Epithelial cell of prostate (primary cell): ENCODE results near the gene RAPGEF4.
"Not testable (repeated sequence)": the region's sequence is repeated elsewhere in the genome, so short reads cannot be mapped to it uniquely, and the experiment has no call there.

Source experiments
- DNase-seq: peaks from one replicate; pipeline ENCODE4 v3.0.0-alpha.2; 2011; ENCODE audit warnings: low read depth, low spot score
- H3K27ac ChIP-seq: fragments of 450-650 bp; 2 replicates; pipeline ENCODE4 v1.5.1; 2017; ENCODE audit warnings: mild to moderate bottlenecking

The RAPGEF4 gene

DNA sequence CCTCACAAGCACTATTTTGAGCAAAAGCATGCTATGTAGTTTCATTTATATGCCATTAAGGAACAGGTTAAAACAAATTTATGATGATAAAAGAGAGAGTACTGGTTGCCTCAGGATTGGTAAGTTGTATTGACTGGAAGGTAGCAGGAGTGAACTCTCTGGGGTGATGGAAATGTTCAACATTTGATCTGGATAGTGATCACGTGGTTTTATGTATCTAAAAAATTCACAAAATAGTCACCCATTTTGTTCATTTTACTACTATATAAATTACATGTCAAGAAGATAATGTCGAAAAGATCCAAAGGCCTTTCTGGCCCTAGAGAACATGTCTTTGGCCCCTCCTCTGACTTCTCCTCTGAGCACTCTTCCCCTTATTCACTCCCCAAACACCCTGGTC lies 10.4 kb upstream of the RAPGEF4 start:
- H3K27ac ChIP-seq, result no peak overlapping the region

GRCh38 chr2:172725746-172726145 lies 9.9 kb upstream of the RAPGEF4 start:
- no peak overlapping the region for H3K27ac ChIP-seq
- no peak for DNase-seq

More for the DNA sequence above, 10.4 kb upstream of the RAPGEF4 start:
- DNase-seq, result no peak

GRCh38 chr2:172726172-172726735 lies 9.4 kb upstream of the RAPGEF4 start:
- no peak overlapping the region for H3K27ac ChIP-seq
- no peak for DNase-seq

DNA sequence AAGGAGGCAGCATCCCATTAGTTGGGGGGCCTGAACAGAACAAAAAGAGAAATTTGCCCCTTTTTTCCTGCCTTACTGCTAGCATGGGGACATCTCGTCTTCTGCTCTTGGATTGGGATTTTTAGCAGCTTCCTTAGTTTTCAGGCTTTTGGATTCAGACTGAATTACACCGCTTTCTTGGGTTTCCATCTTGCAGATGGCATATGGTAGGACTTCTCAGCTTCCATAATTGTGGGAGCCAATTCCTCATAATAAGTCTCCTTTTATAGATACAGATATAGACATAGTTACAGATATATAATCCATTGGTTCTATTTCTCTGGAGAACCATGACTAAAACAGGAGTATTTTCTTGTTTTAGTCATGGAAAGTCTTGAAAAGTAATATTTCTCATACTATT lies 5.2 kb upstream of the RAPGEF4 start:
- H3K27ac ChIP-seq, result no peak overlapping the region
- no peak for DNase-seq

DNA sequence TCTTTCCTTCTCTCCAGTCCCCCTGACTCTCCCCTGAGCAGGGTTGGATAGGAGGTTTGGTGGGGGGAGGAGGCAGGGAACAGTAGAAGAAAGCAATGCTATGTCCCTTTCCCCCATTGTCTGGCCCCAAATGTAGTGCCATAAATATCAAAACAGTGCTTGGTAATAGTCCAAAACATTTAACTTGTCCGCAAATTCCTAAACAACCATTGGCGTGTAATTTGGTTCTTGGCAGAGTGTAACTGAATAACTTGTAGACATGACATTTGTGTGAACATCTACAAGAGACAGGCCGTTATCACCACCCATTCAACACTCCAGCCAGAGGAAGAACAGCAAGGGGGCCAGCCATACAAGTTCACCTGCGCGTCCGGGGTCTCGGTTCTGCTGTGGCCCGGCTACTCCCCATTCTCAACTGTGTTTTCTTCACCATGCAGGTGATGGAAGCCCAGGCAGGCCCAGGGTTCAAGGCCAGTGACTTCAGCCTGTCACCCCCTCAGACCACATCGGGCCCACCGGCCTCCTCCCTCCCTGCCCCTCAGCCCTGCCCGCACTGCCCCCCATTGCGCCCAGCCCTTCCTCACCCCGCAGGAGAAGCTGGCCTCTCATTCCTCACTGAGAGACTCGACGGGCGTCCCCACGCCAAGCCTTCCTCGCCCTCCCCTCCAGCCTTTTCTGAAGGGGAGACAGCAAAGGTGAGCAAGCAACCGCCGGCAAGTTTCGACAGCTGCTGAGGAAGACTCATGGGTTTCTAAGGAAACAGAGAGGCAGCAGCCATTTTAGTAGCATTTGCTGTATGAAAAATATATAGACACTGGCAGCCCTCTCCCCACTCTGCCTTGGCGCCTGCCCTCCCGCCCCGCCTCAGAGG lies 699 bp upstream of the RAPGEF4 start:
- DNase-seq, result no peak
- H3K27ac ChIP-seq, result no peak overlapping the region

DNA sequence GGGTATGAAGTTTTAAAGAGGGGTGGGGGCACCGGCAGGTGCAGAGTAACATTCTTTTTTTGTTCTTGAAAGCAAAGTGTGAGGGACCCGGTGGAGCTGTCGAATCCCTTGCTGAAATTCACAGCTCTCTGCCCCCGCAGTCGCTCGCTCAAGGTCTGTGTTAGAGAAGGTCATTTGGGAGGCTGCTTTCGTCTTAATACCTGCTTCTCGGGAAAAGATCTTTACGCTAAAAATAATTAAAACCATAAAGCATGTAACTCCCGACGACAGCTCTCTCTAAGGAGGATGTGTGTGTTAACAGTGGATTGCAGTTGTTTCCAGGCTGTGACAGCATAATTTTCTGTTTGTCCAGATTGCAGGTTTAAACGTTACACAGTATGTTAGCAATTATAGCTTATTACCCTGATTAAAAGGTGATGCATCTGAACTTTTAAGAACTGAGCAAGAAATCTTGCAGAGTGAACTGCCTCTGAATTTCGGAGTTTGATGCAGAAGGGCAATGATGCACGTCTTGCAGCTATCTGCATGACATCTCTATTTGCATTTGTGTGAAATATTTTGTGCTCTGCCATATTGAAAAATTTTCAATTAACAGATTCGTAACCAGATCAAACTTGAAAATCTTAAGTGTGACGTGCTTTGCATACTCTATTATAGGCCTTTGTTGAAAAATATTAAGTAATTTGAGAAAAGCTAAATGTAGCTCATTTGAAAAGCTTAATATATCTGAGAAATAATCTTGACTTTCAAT lies 954 bp downstream of the RAPGEF4 start:
- H3K27ac ChIP-seq, result no peak overlapping the region

GRCh38 chr2:172739661-172740266 lies 4.1 kb downstream of the RAPGEF4 start:
- no peak overlapping the region for H3K27ac ChIP-seq
- DNase-seq, result no peak

More for the DNA sequence above, 954 bp downstream of the RAPGEF4 start:
- no peak for DNase-seq

GRCh38 chr2:172740856-172741255 lies 5.2 kb downstream of the RAPGEF4 start:
- no peak overlapping the region for H3K27ac ChIP-seq
- DNase-seq, result no peak

- DNase-seq, result no peak
Observed at GRCh38 chr2:172742931-172743540, 7.4 kb downstream of the RAPGEF4 start.

DNA sequence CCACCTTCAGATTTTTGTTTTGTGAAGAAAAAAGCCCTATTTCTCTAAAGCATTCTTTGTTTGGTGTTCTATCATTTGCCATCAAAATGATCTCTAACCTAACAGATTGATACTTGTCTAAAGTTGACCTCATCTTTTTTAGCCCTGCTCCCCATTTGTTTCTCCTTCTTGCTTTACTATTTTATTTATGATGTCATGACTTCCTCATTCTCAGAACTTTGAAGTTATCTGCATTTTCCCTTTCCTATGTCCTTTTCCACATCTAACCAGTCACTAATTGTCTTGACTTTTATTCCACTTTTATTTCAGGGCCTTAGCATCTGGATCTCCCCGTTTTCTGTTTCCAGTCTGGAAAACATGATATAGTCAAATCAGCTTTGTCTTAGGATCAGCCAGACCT lies 8.3 kb downstream of the RAPGEF4 start:
- no peak for DNase-seq

More at GRCh38 chr2:172742931-172743540, 7.4 kb downstream of the RAPGEF4 start:
- H3K27ac ChIP-seq, result no peak overlapping the region

GRCh38 chr2:172745636-172746035 lies 10.0 kb downstream of the RAPGEF4 start:
- no peak overlapping the region for H3K27ac ChIP-seq
- DNase-seq, result no peak

More for the DNA sequence above, 8.3 kb downstream of the RAPGEF4 start:
- H3K27ac ChIP-seq, result no peak overlapping the region

- not testable (repeated sequence) for DNase-seq, H3K27ac ChIP-seq
Observed at GRCh38 chr2:172748543-172748942, 12.9 kb downstream of the RAPGEF4 start.

DNA sequence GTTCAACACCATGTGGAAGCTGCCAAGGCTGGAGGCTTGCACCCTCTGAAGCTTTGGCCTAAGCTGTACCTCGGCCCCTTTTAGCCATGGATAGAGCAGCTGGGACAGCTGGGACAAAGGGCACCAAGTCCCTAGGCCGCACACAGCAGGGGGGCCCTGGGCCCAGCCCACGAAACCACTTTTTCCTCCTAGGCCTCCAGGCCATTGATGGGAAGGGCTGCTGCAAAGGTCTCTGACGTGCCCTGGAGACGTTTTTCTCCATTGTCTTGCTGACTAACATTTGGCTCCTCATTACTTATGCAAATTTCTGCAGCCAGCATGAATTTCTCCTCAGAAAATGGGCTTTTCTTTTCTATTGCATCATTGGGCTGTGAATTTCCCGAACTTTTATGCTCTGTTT lies 13.7 kb downstream of the RAPGEF4 start:
- no peak for DNase-seq
- H3K27ac ChIP-seq, result no peak overlapping the region

GRCh38 chr2:172751564-172751963 lies 15.9 kb downstream of the RAPGEF4 start:
- H3K27ac ChIP-seq, result no peak overlapping the region
- DNase-seq, result no peak

DNA sequence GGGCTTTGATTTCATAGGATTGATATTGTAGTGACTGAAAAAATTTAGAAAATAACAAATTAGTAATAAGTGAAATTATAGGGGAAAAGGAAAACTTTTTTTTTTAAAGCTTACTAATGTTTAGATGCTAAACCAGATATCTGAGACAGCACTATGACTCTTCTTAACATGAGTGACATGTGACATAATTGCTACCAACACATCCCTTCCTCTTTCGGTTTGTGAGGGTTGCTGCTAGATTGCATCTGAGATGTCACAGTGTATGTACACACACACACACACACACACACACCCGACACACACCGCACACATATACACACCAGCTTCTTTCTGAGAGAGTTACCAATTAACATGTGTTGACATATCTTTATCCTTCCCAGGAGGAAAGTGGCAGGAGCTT lies 18.0 kb downstream of the RAPGEF4 start:
- no peak for DNase-seq
- H3K27ac ChIP-seq, result no peak overlapping the region

- H3K27ac ChIP-seq, result no peak overlapping the region
- DNase-seq, result no peak
Observed at GRCh38 chr2:172759441-172759840, 23.8 kb downstream of the RAPGEF4 start.

GRCh38 chr2:172761306-172761705 lies 25.7 kb downstream of the RAPGEF4 start:
- H3K27ac ChIP-seq, result no peak overlapping the region
- DNase-seq, result no peak

- no peak overlapping the region for H3K27ac ChIP-seq
Observed at GRCh38 chr2:172762574-172762973, 26.9 kb downstream of the RAPGEF4 start.

GRCh38 chr2:172763079-172763478 lies 27.4 kb downstream of the RAPGEF4 start:
- H3K27ac ChIP-seq, result no peak overlapping the region
- no peak for DNase-seq

More at GRCh38 chr2:172762574-172762973, 26.9 kb downstream of the RAPGEF4 start:
- no peak for DNase-seq

GRCh38 chr2:172765662-172766061 lies 30.0 kb downstream of the RAPGEF4 start:
- no peak overlapping the region for H3K27ac ChIP-seq
- DNase-seq, result no peak
